Ovary (tissue), 3 donors: Measurements from ENCODE around the gene CPLX3.
"Not testable (repeated sequence)": the region's sequence is repeated elsewhere in the genome, so short reads cannot be mapped to it uniquely, and the experiment has no call there.

ENCODE experiments used
- CTCF ChIP-seq, 3 donors: fragments of 450-650 bp in 2 of 3; fragments of 200-600 bp in 1 of 3; IDR thresholded peaks; one replicate each; pipeline versions ENCODE4 v1.5.1 to v1.8.0; 2016 to 2022; ENCODE audit warnings: antibody characterized with exemption in 3 of 3, mild to moderate bottlenecking in 1 of 3
- POLR2A ChIP-seq: fragments of 450-650 bp; IDR thresholded peaks from one replicate; pipeline ENCODE4 v1.6.1; 2017; ENCODE audit warnings: antibody characterized with exemption, mild to moderate bottlenecking, moderate library complexity
- donor health status: DM: no; HTN: no; CAD: no.

GRCh38 chr15:74786081-74786480 is 40.3 kb upstream of the CPLX3 start:
- not testable (repeated sequence) for TF ChIP-seq CTCF (IDR thresholded peaks at IDR 0.05); POLR2A
